Measurements from ENCODE around the gene BNIP3. TPM values are rescaled to one million over a fixed set of nuclear protein-coding genes. Genes with fewer than 3 reads are reported as not detected.

Gene BNIP3
- total and polyA plus RNA-seq, 2 of the 13 experiments (the other 11 are each of a cell fraction or from before 2014, with no cell fraction given): 73.7 to 223 TPM

GRCh38 chr10:131981429-131982184 is at the start of gene BNIP3 (continued):
- 0 out of 2 replicates have a peak, but pooled peaks have one; percentile 33 for TF ChIP-seq POGZ (CRISPR knock-in tag; IDR thresholded peaks at IDR 0.05)
- no peak for TF ChIP-seq MIER2 (CRISPR knock-in tag; IDR thresholded peaks at IDR 0.05)
- no peak for TF ChIP-seq SNRNP70 (IDR thresholded peaks at IDR 0.05; ENCODE audit: low read depth, low read length)
- peak; percentile 53; the same call in 1 of the 2 replicates for TF ChIP-seq BORCS8-MEF2B (CRISPR knock-in tag; IDR thresholded peaks at IDR 0.05)
- peak; percentile 89; the same call in 1 of the 2 replicates for TF ChIP-seq AKAP8 (CRISPR knock-in tag; IDR thresholded peaks at IDR 0.05)
- 0 out of 2 replicates have a peak, but pooled peaks have one; percentile 60 for TF ChIP-seq ZBTB1 (CRISPR knock-in tag; IDR thresholded peaks at IDR 0.05; ENCODE audit: borderline replicate concordance)
- peak; percentile 50; the same call in 1 of the 2 replicates for TF ChIP-seq IRF9 (CRISPR knock-in tag; IDR thresholded peaks at IDR 0.05; ENCODE audit: borderline replicate concordance)
- peak; percentile 86 for TF ChIP-seq ARNTL (CRISPR knock-in tag; IDR thresholded peaks at IDR 0.05)
- TF ChIP-seq SIN3B (IDR thresholded peaks at IDR 0.05; ENCODE audit: low read length): no peak
- peak; percentile 23; the same call in 1 of the 2 replicates for TF ChIP-seq MAZ (IDR thresholded peaks at IDR 0.05; ENCODE audit: borderline replicate concordance, low read depth, low read length)
- TF ChIP-seq MAZ (CRISPR knock-in tag; IDR thresholded peaks at IDR 0.05; ENCODE audit: low read depth): peak; percentile 96
- TF ChIP-seq DNMT3B (CRISPR knock-in tag; conservative IDR thresholded peaks at IDR 0.05): no peak; the same call in 1 of the 2 replicates
- peak; percentile 85; the same call in 1 of the 2 replicates for TF ChIP-seq ZNF563 (CRISPR knock-in tag; IDR thresholded peaks at IDR 0.05)
- 0 out of 2 replicates have a peak, but pooled peaks have one; percentile 41 for TF ChIP-seq MEIS1 (CRISPR knock-in tag; IDR thresholded peaks at IDR 0.05; ENCODE audit: borderline replicate concordance)
- peak; percentile 77; the same call in 1 of the 2 replicates for TF ChIP-seq BRF2 (CRISPR knock-in tag; IDR thresholded peaks at IDR 0.05)
- TF ChIP-seq ZNF160 (CRISPR knock-in tag; IDR thresholded peaks at IDR 0.05): peak; percentile 69; the same call in 1 of the 2 replicates
- peak; percentile 89 for TF ChIP-seq KLF6 (CRISPR knock-in tag; IDR thresholded peaks at IDR 0.05)
- TF ChIP-seq SKIL (CRISPR knock-in tag; IDR thresholded peaks at IDR 0.05; ENCODE audit: borderline replicate concordance): peak; percentile 46; the same call in 1 of the 2 replicates
- peak; percentile 95 for TF ChIP-seq ZSCAN21 (CRISPR knock-in tag; IDR thresholded peaks at IDR 0.05; ENCODE audit: borderline replicate concordance)
- TF ChIP-seq TERF1 (CRISPR knock-in tag; IDR thresholded peaks at IDR 0.05): no peak
- TF ChIP-seq RBM39 (IDR thresholded peaks at IDR 0.05; ENCODE audit: low read depth, low read length, poor library complexity, severe bottlenecking): peak; percentile 36
- TF ChIP-seq HBP1 (CRISPR knock-in tag; IDR thresholded peaks at IDR 0.05; ENCODE audit: low read depth): no peak

Measured in HepG2 (cell line).